ENCODE measurements around the gene TROAP.
"Not testable (repeated sequence)": the region's sequence is repeated elsewhere in the genome, so short reads cannot be mapped to it uniquely, and the experiment has no call there.

Gene TROAP

DNA sequence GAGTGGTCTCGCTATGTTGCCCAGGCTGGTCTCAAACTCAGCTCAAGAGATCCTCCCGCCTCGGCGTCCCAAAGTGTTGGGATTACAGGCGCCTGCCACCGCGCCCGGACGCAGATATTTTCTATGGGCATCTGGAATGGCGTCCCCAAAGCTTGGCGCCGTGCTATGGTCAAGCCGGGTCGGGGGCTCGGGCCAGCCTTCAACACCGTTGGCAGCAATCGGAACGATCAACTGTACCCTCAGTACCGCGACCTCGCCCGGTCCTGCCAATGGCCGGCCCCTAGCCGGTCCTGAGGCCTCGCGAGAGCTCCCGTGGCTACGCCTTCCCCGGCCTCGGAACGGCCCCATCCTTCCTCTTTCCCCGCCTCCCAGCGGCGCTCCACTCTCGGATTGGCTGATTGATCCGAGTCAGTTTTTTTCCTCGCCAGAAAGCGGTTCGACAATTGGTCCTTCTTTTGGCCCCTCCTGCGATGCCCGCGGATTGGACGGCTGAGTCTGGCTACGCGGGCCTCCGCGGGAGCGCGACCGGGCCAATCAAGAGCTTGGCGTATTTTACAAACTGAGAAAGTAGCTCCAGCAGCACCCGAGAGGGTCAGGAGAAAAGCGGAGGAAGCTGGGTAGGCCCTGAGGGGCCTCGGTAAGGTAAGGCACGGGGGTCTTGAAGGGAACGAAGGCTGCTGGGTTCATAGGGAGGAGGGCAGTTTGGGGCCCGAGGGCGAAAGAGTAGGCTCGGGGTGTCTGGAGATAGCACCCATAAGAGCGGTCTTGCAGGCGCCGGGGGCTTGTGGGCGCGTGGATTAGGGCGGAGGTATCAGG, at the start of gene TROAP:
TSS of gene TROAP (plus strand) at position 548 of the 816 bp plus-strand sequence. CDS start 354 bp downstream, outside the sequence.
- DNase-seq, result peak; percentile 94

- no peak for DNase-seq
These were observed 49.2 kb upstream of the TROAP start for GRCh38 chr12:49273726-49274395.

DNA sequence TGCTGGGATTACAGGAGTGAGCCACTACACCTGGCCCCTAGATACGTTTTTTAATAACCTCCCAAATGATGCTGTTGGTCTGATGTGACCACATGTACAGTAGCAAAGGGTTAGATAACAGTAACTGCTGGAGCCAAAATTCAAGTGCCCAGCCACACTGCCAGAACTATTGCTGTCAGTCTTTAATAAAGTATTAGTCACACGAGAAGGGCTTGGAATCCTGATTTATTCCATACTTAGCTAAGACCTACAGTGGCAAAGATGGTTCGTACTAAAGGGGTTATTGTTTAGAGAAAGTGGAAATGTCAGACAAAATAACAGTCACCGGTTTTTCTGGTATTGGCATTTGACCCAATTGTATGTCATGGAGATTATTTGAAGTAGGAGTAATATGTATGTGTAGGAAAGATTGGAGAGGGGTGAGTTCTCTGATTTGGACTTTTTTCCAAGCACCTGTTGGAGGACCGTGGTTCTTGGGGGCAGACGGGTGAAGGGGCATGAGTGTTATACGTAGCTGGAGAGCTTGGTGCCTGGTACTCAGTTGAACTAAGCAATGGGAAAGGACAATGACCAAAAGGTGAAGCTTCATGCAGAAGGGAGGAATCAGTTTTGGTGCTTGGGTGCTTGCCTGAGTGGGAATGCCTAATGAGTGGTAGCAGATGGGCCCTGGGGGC, 48.5 kb upstream of the TROAP start:
- DNase-seq, result no peak

GRCh38 chr12:49276304-49277290, 46.5 kb upstream of the TROAP start:
- DNase-seq, result no peak

GRCh38 chr12:49277466-49277865, 45.6 kb upstream of the TROAP start:
- DNase-seq, result no peak

DNA sequence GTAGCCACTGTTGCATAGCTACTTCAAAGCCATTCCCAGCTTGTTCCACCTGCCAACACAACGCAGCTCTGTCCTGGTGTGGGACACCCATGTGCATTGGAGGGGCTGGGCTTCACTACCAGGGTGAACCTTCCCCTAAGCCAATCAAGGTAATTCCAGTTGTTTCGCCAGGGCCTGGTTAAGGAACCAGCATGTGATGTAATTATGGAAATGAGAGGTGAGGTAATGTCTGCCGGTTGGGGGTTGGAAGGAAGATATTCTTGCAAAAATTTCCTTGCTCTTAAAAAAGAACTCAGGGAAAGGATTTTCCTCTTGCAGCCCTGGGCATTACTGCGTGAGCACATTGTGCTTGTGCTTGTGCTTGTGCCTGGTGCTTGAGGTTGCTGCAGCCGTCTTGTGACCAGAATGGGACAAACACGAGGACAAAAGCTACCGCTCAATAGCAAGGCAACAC, 43.3 kb upstream of the TROAP start:
- no peak for DNase-seq

DNA sequence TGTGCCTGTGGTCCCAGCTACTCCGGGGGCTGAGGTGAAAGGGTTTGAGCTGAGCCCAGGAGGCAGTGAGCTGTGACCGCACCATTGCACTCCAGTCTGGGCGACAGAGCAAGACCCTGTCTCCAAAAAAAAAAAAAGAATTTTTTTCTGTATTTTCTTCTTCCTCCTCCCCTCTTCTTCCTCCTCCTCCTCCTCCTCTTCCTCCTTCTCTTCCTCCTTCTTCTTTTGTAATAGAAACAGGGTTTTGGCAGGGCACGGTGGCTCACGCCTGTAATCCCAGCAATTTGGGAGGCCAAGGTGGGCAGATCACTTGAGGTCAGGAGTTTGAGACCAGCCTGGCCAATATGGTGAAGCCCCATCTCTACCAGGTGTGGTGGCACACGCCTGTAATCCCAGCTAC, 42.5 kb upstream of the TROAP start:
- DNase-seq, result not testable (repeated sequence)

DNA sequence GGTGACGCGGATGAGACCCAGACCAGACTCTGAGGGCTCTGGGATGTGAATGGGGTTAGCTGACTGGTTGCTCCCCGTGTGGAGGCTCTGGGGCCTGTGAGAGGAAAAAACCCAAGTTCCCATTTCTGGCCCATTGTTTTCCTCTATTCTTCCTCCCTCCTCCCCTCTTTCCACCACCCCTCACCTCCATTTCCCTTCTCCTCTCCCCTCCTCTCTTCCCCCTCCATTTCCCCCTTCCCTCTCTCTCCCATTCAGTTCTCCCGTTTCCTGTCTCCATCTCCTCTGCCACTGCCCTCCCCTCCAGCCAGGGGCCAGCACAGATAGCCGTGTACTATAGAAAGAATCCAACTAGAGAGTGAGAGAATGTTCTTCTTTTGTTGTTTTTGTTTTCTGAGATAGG, 40.8 kb upstream of the TROAP start:
- DNase-seq, result no peak

DNA sequence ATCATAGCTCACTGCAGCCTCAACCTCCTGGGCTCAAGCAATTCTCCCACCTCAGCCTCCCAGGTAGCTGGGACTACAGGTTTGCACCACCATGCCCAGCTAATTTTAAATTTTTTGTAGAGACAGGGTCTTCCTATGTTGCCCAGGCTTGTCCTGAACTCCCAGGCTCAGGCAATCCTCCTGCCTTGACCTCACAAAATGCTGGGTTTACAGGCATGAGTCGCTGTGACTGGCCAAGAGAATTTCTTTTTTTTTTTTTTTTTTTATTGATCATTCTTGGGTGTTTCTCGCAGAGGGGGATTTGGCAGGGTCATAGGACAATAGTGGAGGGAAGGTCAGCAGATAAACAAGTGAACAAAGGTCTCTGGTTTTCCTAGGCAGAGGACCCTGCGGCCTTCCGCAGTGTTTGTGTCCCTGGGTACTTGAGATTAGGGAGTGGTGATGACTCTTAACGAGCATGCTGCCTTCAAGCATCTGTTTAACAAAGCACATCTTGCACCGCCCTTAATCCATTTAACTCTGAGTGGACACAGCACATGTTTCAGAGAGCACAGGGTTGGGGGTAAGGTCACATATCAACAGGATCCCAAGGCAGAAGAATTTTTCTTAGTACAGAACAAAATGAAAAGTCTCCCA, 40.2 kb upstream of the TROAP start:
- DNase-seq, result not testable (repeated sequence)

DNA sequence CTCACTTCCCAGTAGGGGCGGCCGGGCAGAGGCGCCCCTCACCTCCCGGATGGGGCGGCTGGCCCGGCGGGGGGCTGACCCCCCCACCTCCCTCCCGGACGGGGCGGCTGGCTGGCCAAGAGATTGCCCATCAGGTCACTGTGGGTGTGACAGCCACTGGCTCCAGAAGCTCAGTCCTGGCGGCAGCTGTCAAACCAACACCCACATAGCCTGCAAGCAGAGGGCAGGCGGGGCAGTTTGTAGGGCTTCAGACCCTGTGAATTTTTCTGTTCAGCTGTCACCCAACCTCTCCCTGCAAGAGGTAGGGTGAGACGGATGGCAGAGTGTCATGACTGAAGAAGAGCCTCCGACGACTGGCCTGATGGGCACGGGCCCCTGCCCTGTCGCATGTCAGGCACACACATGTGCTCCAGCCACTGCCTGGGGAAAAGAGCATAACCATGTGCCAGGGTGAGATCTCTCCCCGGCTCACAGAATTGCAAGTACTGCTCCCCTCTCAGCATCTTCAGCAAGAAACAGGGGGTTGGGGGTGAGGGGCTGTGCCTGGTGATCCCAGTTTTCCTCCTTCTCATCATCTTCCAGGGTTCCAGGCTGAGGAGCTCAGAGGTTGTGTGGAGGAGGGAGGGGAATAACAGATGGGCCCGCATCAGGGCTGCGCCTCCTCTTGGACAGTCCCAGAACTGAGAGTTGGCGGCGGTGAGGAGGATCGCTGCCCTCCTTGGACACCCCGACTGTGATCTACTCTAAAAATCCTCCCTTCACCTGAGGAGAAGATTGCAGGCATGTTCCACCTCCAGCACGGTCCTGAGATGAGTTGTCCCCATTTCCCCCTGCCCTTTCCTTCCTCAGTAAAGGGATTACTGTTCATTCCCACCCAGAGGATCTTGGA, 39.3 kb upstream of the TROAP start:
- DNase-seq, result no peak

DNA sequence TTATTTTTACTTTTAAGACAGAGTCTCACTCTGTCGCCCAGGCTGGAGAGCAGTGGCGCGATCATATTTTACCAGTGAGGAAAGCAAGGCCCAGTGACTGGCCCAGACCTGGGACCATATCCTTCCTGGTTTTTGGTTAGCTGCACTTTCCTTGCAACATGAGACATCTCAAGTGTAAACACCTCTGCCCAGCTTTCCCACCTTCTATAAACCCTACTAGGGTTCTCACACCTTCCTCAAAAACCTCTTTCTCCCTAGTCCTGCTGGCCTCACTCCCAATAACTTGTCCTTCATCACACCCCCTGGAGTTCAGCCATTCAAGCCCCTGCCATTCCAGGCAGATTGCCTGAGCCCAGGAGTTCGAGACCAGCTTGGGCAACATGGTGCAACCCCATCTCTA, 38.4 kb upstream of the TROAP start:
- DNase-seq, result no peak

DNA sequence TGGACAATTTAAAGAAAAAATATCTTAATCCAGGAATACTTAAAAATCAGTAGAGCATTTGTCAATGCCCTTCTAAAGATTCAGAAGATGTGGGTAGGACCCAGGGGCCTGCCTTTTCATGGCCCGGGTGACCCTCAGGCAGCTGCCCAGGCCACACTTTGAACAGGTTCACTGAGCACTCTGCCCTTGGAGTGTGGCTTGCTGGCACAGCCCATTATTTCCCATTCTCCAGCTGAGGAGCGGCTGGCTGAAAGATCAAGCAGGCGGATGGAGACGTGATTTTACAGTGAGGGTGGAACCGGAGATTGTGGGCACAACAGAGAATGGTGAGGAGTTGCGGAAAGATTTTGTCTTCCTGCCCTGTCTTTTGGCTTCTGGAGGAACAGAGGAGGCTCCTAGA, 35.2 kb upstream of the TROAP start:
- no peak for DNase-seq

DNA sequence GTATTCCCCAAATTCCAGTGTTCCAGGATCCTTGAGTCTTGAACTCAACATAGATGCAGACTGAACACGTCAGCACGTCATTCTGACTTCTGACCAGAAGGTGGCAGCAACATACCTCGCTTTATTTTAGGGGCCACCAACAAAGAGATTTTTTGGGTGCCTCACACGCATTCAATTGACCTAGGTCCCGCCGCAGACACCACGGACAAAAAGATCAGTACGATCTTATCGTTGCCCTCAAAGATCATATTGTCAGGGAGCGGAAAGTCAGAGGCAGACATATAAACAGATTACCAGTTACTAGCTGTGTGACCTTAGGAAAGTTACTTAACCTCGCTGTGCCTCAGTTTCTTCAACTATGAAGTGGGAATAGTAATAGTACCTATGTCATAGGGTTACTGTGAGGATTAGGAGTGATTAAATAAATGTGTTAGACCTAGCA, 34.6 kb upstream of the TROAP start:
- peak; percentile 73 for DNase-seq

GRCh38 chr12:49288922-49289555, 34.0 kb upstream of the TROAP start:
- DNase-seq, result no peak

- DNase-seq, result no peak
These were observed 30.4 kb upstream of the TROAP start for GRCh38 chr12:49292729-49293055.

GRCh38 chr12:49293056-49293956, 29.7 kb upstream of the TROAP start:
- no peak for DNase-seq

DNA sequence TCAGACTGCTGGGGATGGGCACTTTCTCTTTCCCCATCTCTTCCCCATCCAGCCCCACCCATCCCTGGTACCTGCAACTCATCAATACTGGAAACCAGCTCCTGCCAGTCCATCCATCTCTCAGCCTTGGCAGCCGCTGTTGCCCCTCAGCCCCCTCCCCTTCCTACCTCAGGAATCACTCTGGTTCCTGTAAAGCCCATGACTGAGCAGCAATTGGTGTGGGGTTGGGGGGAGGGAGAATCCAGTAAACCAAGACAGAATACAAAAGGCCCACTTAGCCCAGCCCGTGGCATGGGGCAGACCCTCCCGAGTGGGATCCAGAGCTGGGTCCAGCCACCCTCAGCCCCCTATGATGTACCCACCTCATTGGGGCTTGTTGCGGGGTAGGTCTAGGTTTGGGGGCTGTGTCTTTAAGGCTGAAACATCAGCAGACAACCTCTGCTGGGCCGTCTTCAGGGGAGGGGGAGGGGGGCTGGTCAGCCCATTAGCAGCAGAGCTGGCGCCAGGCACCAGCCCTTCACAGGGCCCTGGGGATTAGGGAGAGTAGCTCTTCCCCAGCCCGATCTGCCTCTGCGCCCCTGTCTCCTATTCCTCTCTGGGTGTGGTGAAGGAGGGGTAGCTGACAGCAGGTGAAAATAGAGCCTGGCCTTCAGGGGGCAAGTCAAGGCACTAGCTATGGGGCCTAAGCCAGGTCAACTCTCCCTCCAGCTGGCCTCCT, 28.8 kb upstream of the TROAP start:
- DNase-seq, result no peak

DNA sequence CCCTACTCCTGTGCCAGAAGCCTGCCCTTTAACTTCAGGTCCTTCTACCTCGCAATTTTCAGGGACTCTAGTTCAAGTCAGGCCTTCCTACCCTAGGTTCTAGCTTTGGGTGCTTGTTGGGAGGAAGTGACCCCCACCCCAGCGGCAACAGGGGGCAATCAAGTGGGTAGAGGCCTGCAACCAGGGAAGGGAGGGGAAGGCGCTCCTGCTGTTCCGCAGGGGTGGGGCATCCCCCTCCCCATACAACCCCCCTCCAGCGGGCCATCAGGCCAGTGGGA, 28.3 kb upstream of the TROAP start:
- no peak for DNase-seq

Data from activated T-cell treated with anti-CD3 and anti-CD28 coated beads, Interleukin-2, amount 50 U/mL, for 1 hour (primary cell).